ENCODE data around the gene PI4K2A.

The PI4K2A gene

GRCh38 chr10:97673736-97674525 lies 33.5 kb downstream of the PI4K2A start:
- H3K36me3 ChIP-seq (ENCODE audit: control insufficient read depth in 2 of 2, insufficient read depth in 1 of 2, low read length in 2 of 2), result peaks cover 23 to 73% of the 10 kb centered on the region in 2 experiments; a peak in 2 of 3 replicates
- no peaks in the 10 kb centered on the region for H3K4me1 ChIP-seq (ENCODE audit: control insufficient read depth, insufficient read depth, low read length)
- no peaks in the 10 kb centered on the region for H3K9me3 ChIP-seq (ENCODE audit: control insufficient read depth, insufficient read depth, low read depth, low read length)
- CTCF ChIA-PET, result interaction anchor here (0.5 to 7.4 kb wide), 5 partner anchors 9 to 543 kb away, joined by 3 to 119 read pairs (median 3); partner anchors contain the start of genes AVPI1 and ZFYVE27
- TF ChIP-seq KLF9 (tag by site-specific recombination; IDR thresholded peaks at IDR 0.05; ENCODE audit: low read depth), result 0 out of 2 replicates have a peak, but pooled peaks have one; percentile 22
- TF ChIP-seq ZNF324 (tag by site-specific recombination; IDR thresholded peaks at IDR 0.05), result no peak
- peak; percentile 98 for TF ChIP-seq PRDM4 (tag by site-specific recombination; IDR thresholded peaks at IDR 0.05)
- POLR2A ChIA-PET, result interaction anchor here (0.6 to 2.1 kb wide), 2 partner anchors 13 to 237 kb away, joined by 3 to 8 read pairs; partner anchors contain the start of gene AVPI1
- no peak overlapping the region for H3K4me3 ChIP-seq (ENCODE audit: low read depth, low read length)
- H3K27ac ChIP-seq (ENCODE audit: extremely low read depth, low read depth, low read length), result no peak overlapping the region

GRCh38 chr10:97675222-97675621 lies 34.8 kb downstream of the PI4K2A start:
- peaks cover 19 to 72% of the 10 kb centered on the region in 2 experiments; a peak in 2 of 3 replicates for H3K36me3 ChIP-seq (ENCODE audit: control insufficient read depth in 2 of 2, insufficient read depth in 1 of 2, low read length in 2 of 2)
- ChIA-PET POLR2A (interaction anchor here (2.1 kb wide), 1 partner anchor 12 kb away, joined by 8 read pairs; the partner anchor contains the start of gene AVPI1), CTCF (interaction anchor here (1.3 to 7.4 kb wide), 5 partner anchors 8 to 58 kb away, joined by 6 to 119 read pairs (median 31); partner anchors contain the start of genes AVPI1 and ZFYVE27)

GRCh38 chr10:97676770-97677581 lies 36.5 kb downstream of the PI4K2A start:
- no peaks in the 10 kb centered on the region for H3K9me3 ChIP-seq (ENCODE audit: control insufficient read depth, insufficient read depth, low read depth, low read length)
- H3K27ac ChIP-seq (ENCODE audit: extremely low read depth, low read depth, low read length), result no peak overlapping the region
- ChIA-PET POLR2A (interaction anchor here (0.6 to 1.6 kb wide), 3 partner anchors 10 to 60 kb away, joined by 3 to 10 read pairs (median 3); partner anchors contain the start of genes AVPI1 and ZFYVE27), CTCF (interaction anchor here (0.6 to 7.4 kb wide), 25 partner anchors 10 to 183 kb away, joined by 3 to 119 read pairs (median 5); partner anchors contain the start of genes AVPI1, HOGA1 and ZFYVE27)
- H3K36me3 ChIP-seq (ENCODE audit: control insufficient read depth in 2 of 2, insufficient read depth in 1 of 2, low read length in 2 of 2), result peaks cover 10 to 62% of the 10 kb centered on the region in 2 experiments; a peak in 2 of 3 replicates
- H3K4me1 ChIP-seq (ENCODE audit: control insufficient read depth, insufficient read depth, low read length), result no peaks in the 10 kb centered on the region
- H3K4me3 ChIP-seq (ENCODE audit: low read depth, low read length), result no peak overlapping the region
- TF ChIP-seq ZSCAN18 (tag by site-specific recombination; IDR thresholded peaks at IDR 0.05), result no peak
- no peak for TF ChIP-seq SP3 (tag by site-specific recombination; IDR thresholded peaks at IDR 0.05)
- no peak for TF ChIP-seq ZNF785 (tag by site-specific recombination; IDR thresholded peaks at IDR 0.05)
- TF ChIP-seq ZFHX2 (tag by site-specific recombination; conservative IDR thresholded peaks at IDR 0.05), result no peak
- TF ChIP-seq ZNF701 (tag by site-specific recombination; IDR thresholded peaks at IDR 0.05), result no peak
- TF ChIP-seq ZNF777 (tag by site-specific recombination; IDR thresholded peaks at IDR 0.05; ENCODE audit: borderline replicate concordance), result no peak
- peak; percentile 15; the same call in 1 of the 2 replicates for TF ChIP-seq KLF8 (tag by site-specific recombination; IDR thresholded peaks at IDR 0.05)
- TF ChIP-seq ZFP37 (tag by site-specific recombination; IDR thresholded peaks at IDR 0.05), result no peak
- 0 out of 2 replicates have a peak, but pooled peaks have one; percentile 21 for TF ChIP-seq ZBTB8A (tag by site-specific recombination; IDR thresholded peaks at IDR 0.05)
- no peak for TF ChIP-seq GLI4 (tag by site-specific recombination; IDR thresholded peaks at IDR 0.05)
- TF ChIP-seq ZNF747 (tag by site-specific recombination; IDR thresholded peaks at IDR 0.05), result no peak
- TF ChIP-seq ZNF514 (tag by site-specific recombination; IDR thresholded peaks at IDR 0.05), result no peak
- 0 out of 2 replicates have a peak, but pooled peaks have one; percentile 9 for TF ChIP-seq ZNF366 (tag by site-specific recombination; conservative IDR thresholded peaks at IDR 0.05)
- 0 out of 2 replicates have a peak, but pooled peaks have one; percentile 19 for TF ChIP-seq ZXDB (tag by site-specific recombination; IDR thresholded peaks at IDR 0.05)
- no peak for TF ChIP-seq ZNF23 (tag by site-specific recombination; IDR thresholded peaks at IDR 0.05; ENCODE audit: borderline replicate concordance)
- no peak for TF ChIP-seq ZNF18 (tag by site-specific recombination; IDR thresholded peaks at IDR 0.05)
- TF ChIP-seq ZNF19 (tag by site-specific recombination; IDR thresholded peaks at IDR 0.05; ENCODE audit: low read depth), result no peak
- TF ChIP-seq ZNF48 (tag by site-specific recombination; IDR thresholded peaks at IDR 0.05), result no peak
- no peak for TF ChIP-seq HOXD13 (CRISPR knock-in tag; IDR thresholded peaks at IDR 0.05; ENCODE audit: borderline replicate concordance)
- TF ChIP-seq MZF1 (tag by site-specific recombination; IDR thresholded peaks at IDR 0.05; ENCODE audit: borderline replicate concordance), result no peak

More at GRCh38 chr10:97675222-97675621, 34.8 kb downstream of the PI4K2A start:
- Histone ChIP-seq H3K4me3 (ENCODE audit: low read depth, low read length) (no peak overlapping the region), H3K4me1 (ENCODE audit: control insufficient read depth, insufficient read depth, low read length) (no peaks in the 10 kb centered on the region), H3K9me3 (ENCODE audit: control insufficient read depth, insufficient read depth, low read depth, low read length) (no peaks in the 10 kb centered on the region), H3K27ac (ENCODE audit: extremely low read depth, low read depth, low read length) (no peak overlapping the region)
- TF ChIP-seq SP3 (tag by site-specific recombination; IDR thresholded peaks at IDR 0.05), result no peak
- TF ChIP-seq ZSCAN30 (tag by site-specific recombination; IDR thresholded peaks at IDR 0.05), result no peak
- TF ChIP-seq RBAK (tag by site-specific recombination; IDR thresholded peaks at IDR 0.05), result no peak
